ENCODE results near the gene GARIN5A.
A peak's percentile ranks its signal among the peaks of the same experiment; 100 is the strongest.

Gene GARIN5A

DNA sequence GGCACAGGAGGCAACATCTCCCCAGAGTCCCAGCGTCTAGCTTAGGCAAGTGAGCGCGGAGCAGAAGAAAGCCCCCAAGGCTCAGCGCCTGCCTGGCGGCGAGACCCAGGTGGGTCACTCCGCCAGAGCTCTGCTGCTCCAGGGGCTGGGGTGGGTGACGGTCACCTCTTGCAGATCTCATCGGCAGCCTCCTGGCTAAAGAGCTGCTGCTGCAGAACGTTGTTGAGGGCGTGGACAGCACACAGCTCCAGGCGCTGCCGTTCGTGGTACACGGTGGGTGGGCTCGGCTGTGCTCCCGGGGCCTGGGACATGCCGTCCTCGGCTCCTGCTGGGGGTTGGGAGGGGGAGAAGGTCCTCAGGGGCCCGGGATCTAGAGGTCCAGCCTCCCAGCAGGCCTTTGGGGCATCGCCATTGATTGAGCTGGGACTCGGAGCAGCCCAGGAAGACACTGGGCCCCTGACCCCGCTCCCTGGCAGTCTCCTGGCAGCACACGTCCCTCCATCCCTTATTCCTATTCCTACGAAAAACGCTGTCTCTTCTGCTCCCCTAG is 33.5 kb upstream of the GARIN5A start:
- Histone ChIP-seq H3K27ac (peak overlapping the region in 19 of 21 experiments; percentile 60 to 89 (median 83)), H3K4me3 (peak overlapping the region; percentile 46 to 81 (median 67))

DNA sequence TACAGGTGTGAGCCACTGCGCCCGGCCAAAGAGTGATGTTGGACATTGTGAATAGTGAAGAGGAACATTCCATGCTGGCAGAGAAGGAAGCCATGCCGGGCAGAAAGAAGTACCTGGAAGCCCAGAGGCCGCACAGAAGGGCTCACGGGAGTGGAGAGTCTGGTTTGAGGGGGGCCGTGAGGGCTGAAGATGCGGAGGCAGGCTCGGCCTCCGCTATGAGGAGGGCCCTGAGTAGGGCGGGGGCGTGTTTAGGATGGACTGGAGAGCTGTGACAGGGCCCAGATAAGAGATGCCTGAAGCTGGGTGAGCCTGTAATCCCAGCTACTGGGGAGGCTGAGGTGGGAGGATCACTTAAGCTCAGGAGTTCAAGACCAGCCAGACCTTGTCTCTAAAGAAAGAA is 32.7 kb upstream of the GARIN5A start:
- Histone ChIP-seq H3K4me3 (no peak overlapping the region), H3K27ac (no peak overlapping the region)

DNA sequence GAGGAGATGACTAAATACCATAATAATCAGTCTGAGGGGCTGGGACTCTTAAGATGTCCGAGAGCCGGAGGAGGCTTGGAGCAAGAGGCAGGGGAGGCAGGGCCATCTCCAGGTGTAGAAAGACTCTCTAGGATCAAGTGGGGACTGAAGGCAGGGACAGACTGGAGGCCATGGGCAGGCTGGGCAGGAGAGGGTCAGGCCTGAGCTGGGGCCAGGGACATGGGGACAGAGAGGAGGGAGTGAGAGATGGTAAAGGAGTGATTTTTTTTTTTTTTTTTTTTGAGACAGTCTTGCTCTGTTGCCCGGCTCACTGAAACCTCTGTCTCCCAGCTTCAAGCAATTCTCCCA is 32.2 kb upstream of the GARIN5A start:
- H3K27ac ChIP-seq: no peak overlapping the region
- H3K4me3 ChIP-seq: no peak overlapping the region

DNA sequence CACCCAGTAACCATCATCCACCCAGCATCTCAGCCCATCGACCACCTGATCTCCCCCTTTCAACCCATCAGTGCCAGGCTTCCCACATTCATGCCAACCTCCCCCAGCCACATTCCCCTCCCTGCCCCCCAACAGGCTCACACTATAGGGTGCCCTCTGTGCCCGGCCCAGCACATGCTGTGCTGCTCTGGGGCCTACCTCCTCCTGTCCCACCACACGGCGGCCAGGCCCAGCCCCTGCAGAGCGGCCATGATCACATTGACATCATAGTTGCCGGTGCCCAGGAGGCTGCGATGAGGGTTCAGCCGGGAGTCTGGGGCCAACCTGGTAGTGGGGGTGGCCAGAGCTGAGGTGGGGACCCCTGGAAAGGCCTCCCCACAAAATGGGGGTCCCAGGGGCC is 30.7 kb upstream of the GARIN5A start:
- H3K27ac ChIP-seq: no peak overlapping the region
- no peak overlapping the region for H3K4me3 ChIP-seq

DNA sequence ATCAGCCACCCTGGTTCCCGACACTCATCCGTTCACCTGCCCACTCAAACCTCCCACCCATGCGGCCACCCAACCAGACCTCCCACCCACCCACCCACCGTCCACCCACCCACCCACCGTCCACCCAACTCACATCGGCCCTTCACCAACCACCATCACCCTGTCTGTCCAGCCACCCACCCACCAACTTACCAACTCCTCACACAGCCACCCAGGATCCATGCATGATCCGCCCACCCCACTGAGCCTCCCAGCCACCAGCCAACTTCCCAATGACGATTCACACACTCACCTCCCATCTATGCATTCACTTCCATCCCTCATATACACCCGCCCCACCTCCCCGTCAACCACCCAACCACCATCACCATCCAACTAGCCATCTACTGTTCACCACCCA is 30.1 kb upstream of the GARIN5A start:
- no peak overlapping the region for H3K27ac ChIP-seq
- no peak overlapping the region for H3K4me3 ChIP-seq

DNA sequence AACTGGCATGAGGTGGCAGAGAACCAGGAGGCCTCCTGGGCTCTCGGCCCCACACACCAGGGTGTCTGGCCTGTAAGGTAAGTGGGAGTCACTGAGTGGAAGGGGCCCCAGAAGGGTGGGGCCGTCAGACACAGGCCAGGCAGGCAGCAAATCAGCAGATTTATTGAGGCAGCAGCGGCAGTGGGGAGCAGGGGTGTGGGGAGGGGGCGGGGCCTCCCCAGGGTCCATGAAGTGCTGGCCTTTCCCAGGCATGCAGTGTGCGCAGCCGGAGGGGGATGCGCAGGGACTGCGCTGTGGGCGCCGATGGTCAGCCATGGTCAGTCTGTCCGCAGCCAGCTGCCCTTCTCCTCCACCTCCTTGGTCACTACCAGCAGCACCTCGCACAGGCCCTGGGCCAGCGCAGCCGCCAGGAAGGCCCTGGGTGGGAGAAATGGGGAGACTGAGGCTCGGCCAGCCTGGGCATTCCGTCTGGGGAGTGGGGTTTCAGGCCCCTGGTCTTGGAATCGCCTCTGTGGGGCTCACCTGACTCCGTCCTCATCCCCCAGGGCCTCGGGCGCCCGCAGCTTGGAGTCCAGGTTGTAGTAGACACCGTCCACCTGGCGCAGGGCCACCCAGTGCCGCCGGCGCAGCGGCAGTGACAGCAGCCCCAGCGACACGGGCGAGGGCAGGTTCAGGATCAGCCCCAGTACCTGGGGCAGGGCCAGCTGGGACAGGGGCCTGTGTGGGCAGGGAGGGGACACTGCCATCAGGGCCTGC is 29.4 kb upstream of the GARIN5A start:
- Histone ChIP-seq H3K27ac (no peak overlapping the region), H3K4me3 (no peak overlapping the region)

DNA sequence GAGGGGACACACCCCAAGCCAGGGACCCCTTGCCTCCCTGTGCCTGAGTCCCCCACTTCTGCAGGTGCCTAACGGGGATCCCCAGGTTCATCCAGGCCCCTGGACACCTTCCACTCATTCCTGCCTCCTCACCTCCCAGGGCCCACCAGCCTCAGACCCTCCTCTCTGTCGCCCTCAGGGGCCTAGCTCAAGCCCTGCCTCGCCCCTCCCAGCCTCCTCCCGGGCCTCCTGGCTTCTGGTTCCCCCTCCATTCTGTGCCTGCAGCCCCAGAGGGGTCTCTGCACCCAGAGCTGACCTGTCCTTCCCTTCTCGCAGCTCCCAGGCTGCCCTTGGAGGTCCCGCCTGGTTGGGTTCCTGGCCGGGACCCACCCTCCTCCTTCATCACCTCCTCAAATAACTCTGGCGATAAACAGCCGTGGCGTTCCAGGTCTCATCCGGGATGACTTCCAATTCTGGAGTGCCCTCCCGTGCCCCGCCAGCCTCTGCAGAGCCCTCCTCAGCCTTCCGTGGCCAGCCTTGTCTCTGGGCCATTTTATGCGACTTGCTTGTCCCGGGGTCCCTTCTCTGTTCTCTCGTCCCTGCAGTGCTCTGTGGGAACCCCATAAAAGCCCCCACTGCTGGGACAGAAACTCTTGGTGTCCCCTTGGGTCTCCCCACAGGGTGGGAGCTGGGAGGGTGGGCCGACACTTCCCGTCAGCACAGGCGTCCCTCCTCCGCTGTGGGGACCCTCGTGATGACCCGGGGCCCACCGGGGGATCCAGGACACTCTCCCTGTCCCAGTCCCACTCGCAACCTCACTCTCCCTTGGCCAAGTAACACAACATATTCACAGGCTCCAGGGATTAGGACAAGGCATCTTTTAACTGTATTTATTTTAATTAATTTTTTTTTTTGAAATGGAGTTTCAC is 25.2 kb upstream of the GARIN5A start:
- Histone ChIP-seq H3K4me3 (no peak overlapping the region), H3K27ac (no peak overlapping the region)

DNA sequence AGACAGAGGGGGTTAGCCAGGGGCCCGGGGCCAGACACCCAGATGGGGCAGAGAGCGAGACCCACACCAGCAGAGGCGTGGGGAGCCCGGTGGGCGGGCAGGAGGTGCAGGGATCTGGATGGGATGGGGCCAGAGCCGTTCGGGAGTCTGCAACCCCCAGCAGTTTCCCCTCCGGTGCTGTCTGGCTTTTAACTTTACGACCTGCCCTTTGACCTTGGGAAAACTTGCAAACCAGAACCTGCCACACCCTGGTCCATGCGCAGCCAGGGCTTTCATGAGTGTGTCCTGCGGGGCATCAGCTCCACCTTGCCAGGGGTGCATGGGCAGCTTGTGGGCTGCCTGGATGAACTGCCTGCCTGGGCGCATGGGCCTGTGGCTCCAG is 24.5 kb upstream of the GARIN5A start:
- Histone ChIP-seq H3K4me3 (no peak overlapping the region), H3K27ac (no peak overlapping the region)

DNA sequence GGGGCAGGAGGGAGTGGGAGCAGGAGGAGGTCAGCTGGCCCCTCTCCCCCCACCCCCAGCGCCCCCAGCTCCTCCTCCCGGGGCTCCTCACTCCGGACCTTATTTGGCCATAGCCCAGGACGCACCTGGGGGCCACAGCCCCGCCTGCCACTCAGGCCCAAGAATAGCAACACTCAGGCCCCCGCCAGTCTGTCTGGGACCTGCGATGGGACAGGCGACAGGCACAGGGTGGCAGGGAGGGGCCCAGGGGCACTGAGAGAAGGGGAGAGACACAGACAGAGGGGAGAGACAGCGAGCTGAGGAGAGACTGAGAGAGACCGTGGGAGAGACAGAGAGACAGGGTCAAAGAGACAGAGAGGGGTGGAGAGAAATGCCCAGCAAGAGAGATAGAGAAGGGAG is 24.1 kb upstream of the GARIN5A start:
- H3K4me3 ChIP-seq: no peak overlapping the region
- H3K27ac ChIP-seq: no peak overlapping the region

DNA sequence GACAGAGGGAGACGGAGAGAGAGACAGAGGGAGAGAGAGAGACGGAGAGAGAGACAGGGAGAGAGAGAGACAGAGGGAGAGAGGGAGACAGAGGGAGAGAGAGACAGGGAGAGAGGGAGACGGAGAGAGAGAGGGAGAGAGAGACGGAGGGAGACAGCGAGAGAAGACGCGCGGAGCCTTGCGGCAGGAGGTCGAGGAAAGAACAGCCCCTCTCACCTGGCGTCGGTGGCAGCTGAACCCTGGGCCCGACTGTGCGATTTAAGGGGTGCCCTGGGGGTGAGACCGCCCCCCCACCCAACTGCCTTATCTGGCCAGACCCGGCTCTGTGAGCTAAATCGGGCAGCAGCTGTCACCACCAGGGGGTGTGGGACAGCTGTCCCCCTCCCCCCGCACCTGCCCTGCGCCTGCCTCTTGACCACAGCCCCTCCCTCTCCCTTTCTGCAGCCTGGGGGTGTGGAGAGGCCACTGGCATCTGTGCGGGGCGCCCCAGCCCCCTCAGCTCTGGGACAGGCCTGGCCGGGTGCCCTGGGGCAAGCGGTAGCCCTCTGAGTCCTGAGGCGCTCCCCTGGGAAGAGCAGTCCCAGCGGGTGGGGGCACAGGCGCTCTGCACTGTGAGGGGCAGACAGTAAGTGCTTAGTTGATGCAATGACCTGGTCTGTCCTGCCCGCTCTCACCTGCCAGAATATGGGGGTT is 23.6 kb upstream of the GARIN5A start:
- no peak overlapping the region for H3K27ac ChIP-seq
- no peak overlapping the region for H3K4me3 ChIP-seq

DNA sequence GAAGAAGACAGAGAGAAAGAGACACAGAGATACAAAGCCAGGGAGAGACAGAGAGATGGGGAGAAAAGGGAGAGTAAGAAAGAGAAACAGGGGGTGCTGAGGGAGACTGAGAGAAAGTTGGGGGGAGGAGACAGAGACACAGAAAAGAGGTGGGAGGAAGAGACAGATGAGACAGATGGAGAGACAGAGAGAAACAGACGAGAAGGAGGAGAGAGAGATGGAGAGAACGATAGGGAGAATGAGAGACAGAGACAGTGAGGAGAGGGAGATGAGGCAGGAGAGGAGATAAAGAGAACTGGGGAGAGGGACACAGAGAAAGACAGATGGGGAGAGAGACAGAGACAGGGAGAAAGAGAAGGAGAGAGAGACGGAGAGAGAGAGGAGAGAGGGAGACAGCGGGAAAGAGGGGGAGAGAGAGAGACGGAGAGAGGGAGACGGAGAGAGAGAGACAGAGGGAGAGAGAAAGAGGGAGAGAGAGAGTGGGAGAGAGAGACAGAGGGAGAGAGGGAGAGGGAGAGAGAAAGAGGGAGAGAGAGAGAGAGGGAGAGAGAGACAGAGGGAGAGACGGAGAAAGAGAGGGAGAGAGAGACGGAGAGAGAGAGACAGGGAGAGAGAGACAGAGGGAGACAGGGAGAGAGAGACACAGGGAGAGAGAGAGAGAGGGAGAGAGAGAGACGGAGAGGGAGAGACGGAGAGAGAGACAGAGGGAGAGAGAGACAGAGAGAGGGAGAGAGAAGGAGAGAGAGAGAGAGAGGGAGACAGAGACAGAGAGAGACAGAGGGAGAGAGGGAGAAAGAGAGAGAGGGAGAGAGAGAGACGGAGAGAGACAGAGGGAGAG is 21.8 kb upstream of the GARIN5A start:
- no peak overlapping the region for H3K27ac ChIP-seq
- H3K4me3 ChIP-seq: no peak overlapping the region

DNA sequence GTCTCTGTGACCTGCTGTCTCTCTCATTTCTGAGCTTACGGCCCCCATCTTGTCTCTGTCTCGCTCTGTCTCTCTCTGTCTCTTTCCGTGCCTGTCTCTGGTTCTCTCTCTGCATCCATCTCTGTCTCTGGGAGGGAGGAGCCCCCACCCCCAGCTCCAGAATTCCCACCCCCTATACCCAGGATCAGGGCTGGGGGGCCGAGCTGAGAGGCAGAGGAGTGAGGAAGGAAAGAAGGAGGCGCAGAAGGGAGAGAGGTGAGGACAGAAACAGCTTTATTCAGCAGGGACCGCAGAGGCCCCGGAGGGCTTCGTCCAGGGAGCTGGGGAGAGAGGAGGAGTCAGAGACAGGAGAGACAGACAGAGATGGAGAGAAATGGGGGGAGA is 20.4 kb upstream of the GARIN5A start:
- H3K4me3 ChIP-seq: no peak overlapping the region
- no peak overlapping the region for H3K27ac ChIP-seq

DNA sequence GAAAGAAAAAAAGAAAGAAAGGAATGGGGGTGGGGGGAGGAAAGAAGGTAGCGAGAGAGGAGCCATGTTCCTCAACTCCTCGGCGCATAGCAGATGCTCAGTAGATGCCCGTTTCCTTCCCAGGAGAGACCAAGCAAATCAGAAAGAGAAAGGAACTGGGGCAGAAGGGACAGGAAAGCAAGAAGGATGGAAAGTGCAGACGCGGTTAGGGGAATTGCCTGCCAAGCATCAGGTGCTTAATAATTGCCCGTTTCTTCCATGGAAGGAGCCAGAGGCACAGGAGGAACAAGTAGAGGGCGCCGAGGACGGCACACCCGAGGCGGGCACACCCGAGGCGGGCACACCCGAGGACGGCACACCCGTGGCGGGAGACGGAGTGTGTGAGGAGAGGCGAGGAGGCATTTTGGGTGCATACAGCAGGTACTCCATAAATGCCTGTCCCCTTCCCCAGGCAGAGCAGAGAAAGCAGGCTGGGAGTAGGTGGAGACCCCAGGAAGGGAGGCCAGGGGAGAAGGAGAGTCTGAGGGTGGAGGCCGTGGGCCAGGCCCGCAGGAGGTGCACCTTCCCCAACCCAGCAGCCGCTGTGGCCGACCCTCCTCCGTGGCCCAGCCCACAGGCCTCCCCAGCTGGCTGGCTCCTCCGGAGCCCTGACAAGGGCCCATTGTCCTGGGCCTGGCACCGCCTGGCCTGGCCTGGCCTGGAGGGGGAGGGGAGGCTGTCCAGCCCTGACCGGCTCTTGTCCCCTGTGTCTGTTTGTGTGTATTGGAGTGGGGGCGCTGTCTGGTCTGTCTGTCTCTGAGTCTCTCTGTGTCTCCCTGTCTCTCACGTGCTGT is 19.8 kb upstream of the GARIN5A start:
- Histone ChIP-seq H3K27ac (no peak overlapping the region), H3K4me3 (no peak overlapping the region)

DNA sequence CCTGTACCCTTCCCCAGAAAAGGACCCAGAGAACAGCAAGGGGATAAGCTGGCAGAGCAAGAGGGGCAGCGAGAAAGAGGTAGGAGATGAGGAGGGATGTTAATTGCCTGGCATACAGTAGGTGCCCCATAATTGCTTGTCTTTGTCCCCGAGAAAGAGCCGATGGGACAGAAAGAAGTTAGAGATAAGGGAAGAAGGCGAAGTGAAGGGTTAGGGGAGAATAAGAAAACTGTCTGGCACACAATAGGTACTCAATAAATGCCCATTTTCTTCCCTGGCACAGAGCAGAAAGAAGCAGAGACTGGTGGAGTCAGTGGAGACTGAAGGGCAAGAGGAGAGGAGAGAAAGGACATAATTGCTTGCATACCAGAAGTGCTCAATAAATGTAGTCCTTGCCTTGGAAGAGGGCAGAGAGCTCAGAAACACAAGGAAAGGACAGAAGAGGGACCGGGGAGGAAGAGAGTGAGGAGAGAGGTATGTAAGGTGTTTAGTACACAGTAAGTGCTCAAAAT is 18.4 kb upstream of the GARIN5A start:
- no peak overlapping the region for H3K4me3 ChIP-seq
- no peak overlapping the region for H3K27ac ChIP-seq

DNA sequence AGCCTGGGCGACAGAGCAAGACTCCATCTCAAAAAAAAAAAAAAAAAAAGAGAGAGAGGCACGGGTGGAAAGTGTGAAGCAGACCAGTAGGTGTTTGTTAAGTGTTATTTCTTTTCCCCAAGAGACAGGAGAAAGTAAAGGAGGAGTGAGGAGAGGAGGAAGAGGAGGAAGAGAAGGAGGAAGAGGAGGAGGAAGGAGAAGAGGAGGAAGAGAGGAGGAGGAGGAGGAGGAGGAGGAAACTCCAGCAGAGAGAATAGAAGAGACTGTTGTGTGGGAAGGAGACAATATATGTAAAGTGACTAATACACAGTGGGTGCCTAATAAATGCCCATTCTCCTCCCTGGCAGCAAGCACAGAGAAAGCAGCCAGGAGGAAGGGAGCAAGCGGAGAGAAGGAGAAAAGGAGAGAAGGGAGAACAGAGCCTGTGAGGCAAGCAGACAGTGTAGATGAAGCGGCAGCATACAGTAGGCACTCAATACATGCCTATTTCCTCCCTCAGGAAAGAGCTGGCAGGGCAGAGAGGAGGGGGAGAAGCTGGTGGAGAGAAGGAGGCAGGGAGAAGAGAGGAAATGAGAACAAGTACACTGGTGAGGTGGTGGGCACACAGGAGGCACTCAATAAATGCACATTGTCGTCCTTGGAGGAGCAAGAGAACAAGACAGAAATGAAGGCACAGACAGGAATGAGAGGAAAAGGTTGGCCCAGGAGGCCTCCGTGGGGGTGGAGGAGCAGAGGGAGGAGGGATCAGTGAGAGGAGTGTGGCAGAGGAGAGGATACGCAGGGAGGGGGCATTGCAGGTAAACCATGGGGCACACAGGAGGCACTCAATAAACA is 17.8 kb upstream of the GARIN5A start:
- no peak overlapping the region for H3K27ac ChIP-seq
- no peak overlapping the region for H3K4me3 ChIP-seq

DNA sequence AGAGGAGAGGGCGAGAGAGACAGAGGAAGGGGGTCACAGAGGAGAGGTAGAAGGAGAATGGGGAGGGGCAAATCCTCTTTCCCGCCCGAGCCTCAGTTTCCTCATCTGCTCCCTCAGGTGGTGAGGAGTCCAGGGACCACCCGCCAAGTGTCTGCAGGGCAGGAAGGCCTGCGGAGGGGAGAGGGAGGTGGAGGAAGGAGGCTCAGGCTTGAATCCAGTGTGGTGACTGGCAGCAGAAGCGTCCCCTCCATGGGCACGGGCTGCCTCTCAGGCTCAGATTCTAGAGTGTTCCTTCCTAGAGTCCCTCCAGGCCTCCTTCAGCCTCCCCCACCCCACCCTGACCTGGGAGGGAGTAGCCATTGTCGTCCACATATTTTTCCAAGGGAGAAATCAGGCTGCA is 16.5 kb upstream of the GARIN5A start:
- H3K27ac ChIP-seq: no peak overlapping the region
- H3K4me3 ChIP-seq: no peak overlapping the region

DNA sequence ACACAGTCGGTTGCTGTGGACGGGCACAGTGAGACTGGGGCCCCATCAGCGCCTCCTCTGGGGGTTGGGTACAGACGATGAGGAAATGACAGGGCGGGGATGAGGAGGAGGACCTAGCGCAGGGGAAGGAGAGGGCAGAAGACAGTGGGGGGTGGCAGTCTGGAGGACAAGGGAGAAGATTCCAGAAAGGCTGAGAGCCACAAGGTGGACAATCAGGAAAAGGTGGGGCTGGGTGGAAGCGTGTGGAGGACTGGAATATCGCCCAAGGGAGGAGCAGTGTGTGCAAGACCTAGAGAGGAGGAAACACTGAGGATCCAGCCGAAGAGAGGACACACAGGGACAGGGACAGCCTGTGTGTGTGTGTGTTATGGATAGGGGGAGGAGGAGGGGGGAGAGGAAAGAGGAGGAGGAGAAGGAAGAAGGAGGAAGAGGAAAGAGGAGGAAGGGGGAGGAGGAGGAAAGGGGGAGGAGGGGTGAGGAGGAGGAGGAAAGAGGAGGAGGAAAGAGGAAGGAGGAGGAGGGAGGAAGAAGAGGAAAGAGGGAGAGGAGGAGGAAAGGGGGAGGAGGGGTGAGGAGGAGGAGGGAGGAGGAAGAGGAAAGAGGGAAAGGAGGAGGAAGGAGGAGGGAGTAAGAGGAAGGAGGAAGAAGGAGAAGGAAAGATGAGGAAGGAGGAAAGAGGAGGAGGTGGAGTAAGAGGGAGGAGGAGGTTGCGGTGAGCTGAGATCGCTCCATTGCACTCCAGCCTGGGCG is 15.8 kb upstream of the GARIN5A start:
- H3K4me3 ChIP-seq: no peak overlapping the region
- no peak overlapping the region for H3K27ac ChIP-seq
